GM12878 (cell line): ENCODE results near the gene TMC4. TPM values are rescaled to one million over a fixed set of nuclear protein-coding genes. Genes with fewer than 3 reads are reported as not detected.

ENCODE experiments used
- ATAC-seq: fragments of 200-7000 bp; cut with Tn5 transposase; 3 replicates; pipeline ENCODE4 v1.9.1; 2020; ENCODE audit warnings: mild to moderate bottlenecking, moderate library complexity
- BruUV-seq: library from RNA; stranded (reverse); fragments of 400-500 nt; replicated peaks from 2 replicates; lab custom pipeline; 2021; lab: Mats Ljungman, UMichigan
- CTCF ChIA-PET: fragments of 300-600 bp; sonication (Branson Sonifier 250); formaldehyde crosslinking; extraction: SDS; loops from one replicate; lab custom pipeline; 2021; ENCODE audit warnings: inconsistent platforms; lab: Yijun Ruan, JAX
- POLR2A ChIA-PET: fragments of 350-600 bp; formaldehyde crosslinking; extraction: SDS; loops from one replicate; lab custom pipeline; 2021; ENCODE audit warnings: inconsistent platforms; lab: Charles Lee
- RAD21 ChIA-PET: fragments of 300-600 bp; sonication (Branson Sonifier 250); formaldehyde crosslinking; loops from one replicate; lab custom pipeline; 2023; ENCODE audit warnings: antibody characterized with exemption; ENCODE audit not compliant: unreplicated experiment; lab: Charles Lee
- SMC1A ChIA-PET: fragments of 300-600 bp; sonication (Branson Sonifier 250); formaldehyde crosslinking; loops from one replicate; lab custom pipeline; 2023; ENCODE audit not compliant: unreplicated experiment, uncharacterized antibody; lab: Charles Lee
- DNase-seq: peaks from one replicate; pipeline ENCODE4 v3.0.0-alpha.2; 2011; ENCODE audit warnings: low read depth, low spot score
- FAIRE-seq: peaks from 3 replicates; lab custom pipeline; 2011; peaks lifted over from hg19 to GRCh38; lab: Jason Lieb, UNC
- H2AFZ ChIP-seq: 2 replicates; pipeline ENCODE4 v1.6.0; 2011; ENCODE audit warnings: low read depth, low read length, control low read depth; ENCODE audit not compliant: control insufficient read depth
- H3K27ac ChIP-seq: 2 replicates; pipeline ENCODE4 v1.5.1; 2011; ENCODE audit warnings: control low read depth; ENCODE audit not compliant: control insufficient read depth, insufficient read depth
- H3K27me3 ChIP-seq, 2 experiments: replicated peaks in 1 of 2; 2 replicates each; pipeline versions ENCODE4 v1.6.0 to v1.6.1; 2011; ENCODE audit warnings: low read length in 1 of 2; ENCODE audit not compliant: control insufficient read depth in 2 of 2, insufficient read depth in 2 of 2
- H3K36me3 ChIP-seq, 2 experiments: 2 replicates each; pipeline ENCODE4 v1.5.1; 2011; ENCODE audit warnings: low read length in 1 of 2; ENCODE audit not compliant: control insufficient read depth in 2 of 2, insufficient read depth in 2 of 2
- H3K4me1 ChIP-seq: 2 replicates; pipeline ENCODE4 v1.6.1; 2011; ENCODE audit warnings: mild to moderate bottlenecking, low read length, moderate library complexity, mixed read lengths; ENCODE audit not compliant: control insufficient read depth, insufficient read depth
- H3K4me2 ChIP-seq: 2 replicates; pipeline ENCODE4 v1.6.0; 2011; ENCODE audit warnings: control low read depth; ENCODE audit not compliant: control insufficient read depth, insufficient read depth
- H3K4me3 ChIP-seq: fragments of 200-600 bp; sonication (generic); 2 replicates; pipeline ENCODE4 v1.5.1; 2016
- H3K79me2 ChIP-seq: 2 replicates; pipeline ENCODE4 v1.6.0; 2011; ENCODE audit warnings: low read length; ENCODE audit not compliant: control insufficient read depth, insufficient read depth
- H3K9ac ChIP-seq: 2 replicates; pipeline ENCODE4 v1.8.0; 2011; ENCODE audit warnings: low read length, control low read depth, mixed read lengths; ENCODE audit not compliant: control insufficient read depth, insufficient read depth
- H3K9me3 ChIP-seq: replicated peaks from 3 replicates; pipeline ENCODE4 v1.5.1; 2011; ENCODE audit warnings: mild to moderate bottlenecking, low read length; ENCODE audit not compliant: control insufficient read depth, insufficient read depth
- H4K20me1 ChIP-seq: 2 replicates; pipeline ENCODE4 v1.6.0; 2011; ENCODE audit not compliant: control insufficient read depth, insufficient read depth
- ATF3 ChIP-seq: IDR thresholded peaks from 2 replicates; pipeline ENCODE4 v1.6.1; 2011; ENCODE audit warnings: low read depth, mild to moderate bottlenecking, low read length, moderate library complexity, borderline replicate concordance; ENCODE audit errors: extremely low read depth
- CREM ChIP-seq: IDR thresholded peaks from 2 replicates; pipeline ENCODE4 v1.6.1; 2014; ENCODE audit warnings: antibody characterized with exemption, low read depth
- FOXM1 ChIP-seq: IDR thresholded peaks from 2 replicates; pipeline ENCODE4 v1.6.1; 2012; ENCODE audit warnings: low read depth, mild to moderate bottlenecking, inconsistent platforms, low read length, moderate library complexity
- HCFC1 ChIP-seq: fragments of 150-350 bp; IDR thresholded peaks from 2 replicates; pipeline ENCODE4 v1.6.1; 2014; ENCODE audit warnings: low read length
- IKZF1 ChIP-seq: fragments of 450-650 bp; conservative IDR thresholded peaks from 2 replicates; pipeline ENCODE4 v1.6.1; 2017; ENCODE audit warnings: antibody characterized with exemption, mild to moderate bottlenecking
- NR2C1 ChIP-seq: fragments of 450-650 bp; IDR thresholded peaks from 2 replicates; pipeline ENCODE4 v1.6.1; 2017; ENCODE audit warnings: antibody characterized with exemption, mild to moderate bottlenecking, moderate library complexity
- PKNOX1 ChIP-seq: fragments of 450-650 bp; IDR thresholded peaks from 2 replicates; pipeline ENCODE4 v1.6.1; 2016; ENCODE audit warnings: mild to moderate bottlenecking
- SIX5 ChIP-seq: IDR thresholded peaks from 2 replicates; pipeline ENCODE4 v1.6.1; 2011; ENCODE audit warnings: mild to moderate bottlenecking, low read depth, low read length, moderate library complexity; ENCODE audit not compliant: severe bottlenecking
- TARDBP ChIP-seq: IDR thresholded peaks from 2 replicates; pipeline ENCODE4 v1.6.1; 2016; ENCODE audit warnings: borderline replicate concordance
- YY1 ChIP-seq: IDR thresholded peaks from 2 replicates; pipeline ENCODE4 v1.6.1; 2011; ENCODE audit warnings: low read depth, mild to moderate bottlenecking, low read length
- WGBS: methylation state at CpG from one replicate; pipeline ENCODE4 v1.1.6; 2016; ENCODE audit warnings: low lambda C conversion rate; ENCODE audit not compliant: insufficient replicate concordance, insufficient coverage; ENCODE audit errors: missing lambda C conversion rate; 5-methylcytosine and 5-hydroxymethylcytosine counted together
- in situ Hi-C: fragments of 300-500 bp; cut with MboI; formaldehyde crosslinking; loops from 9 replicates; pipeline ENCODE4 v1.14.3; 2018; ENCODE audit warnings: mixed read lengths
- intact Hi-C: fragments of 100-400 bp; cut with micrococcal nuclease; formaldehyde crosslinking; loops from one replicate; pipeline ENCODE4 v1.14.2; 2022; ENCODE audit not compliant: unreplicated experiment
- polyA plus RNA-seq, 11 experiments: library from polyadenylated mRNA; depleted of rRNA in 4 of 11; unstranded in 6 of 11; stranded (reverse) in 5 of 11; fragments of >200 nt; fragmentation: Nextera tagmentation in 4 of 11; fragmentation: Illumina TruSeq in 1 of 11; extraction: Ambion mirVana in 4 of 11; extraction: Trizol in 1 of 11; gene quantifications; 1 replicate in 1 of 11; 2 replicates in 10 of 11; pipeline versions ENCODE4 v1.2.1 to v1.2.3, GENCODE V29; 2011 to 2016; ENCODE audit warnings: inconsistent platforms in 2 of 11, missing spikeins in 2 of 11, low read depth in 1 of 11
- total RNA-seq, 4 experiments: library from RNA; depleted of rRNA in 3 of 4; stranded (reverse); fragments of >200 nt in 3 of 4; fragmentation: Illumina TruSeq in 1 of 4; extraction: Trizol in 1 of 4; gene quantifications; 2 replicates each; pipeline versions ENCODE4 v1.2.1 to v1.2.3, GENCODE V29; 2013 to 2021

Gene TMC4
- total and polyA plus RNA-seq, 10 of the 15 experiments (the other 5 are each of a cell fraction or from before 2014, with no cell fraction given) = 0.33 to 0.83 (median 0.74) TPM; not detected in 7

GRCh38 chr19:54178581-54179261, 5.8 kb upstream of the TMC4 start:
- FAIRE-seq (no peak), DNase-seq (no peak)
- CTCF ChIA-PET = interaction anchor here (1.4 kb wide), 1 partner anchor 11 kb away, joined by 3 read pairs; the partner anchor contains the start of gene MBOAT7
- Histone ChIP-seq H3K4me2 (no peak overlapping the region), H3K4me3 (no peak overlapping the region), H3K27me3 (no peaks in the 10 kb centered on the region)
- intact Hi-C loops = no loop called here
- POLR2A ChIA-PET = no interaction called here
- 0 out of 2 replicates have a peak, but pooled peaks have one; percentile 17 for TF ChIP-seq YY1
- TF ChIP-seq NR2C1 = 0 out of 2 replicates have a peak, but pooled peaks have one; percentile 11
- TF ChIP-seq CREM = peak; percentile 68; the same call in 1 of the 2 replicates
- TF ChIP-seq IKZF1 = peak; percentile 67
- no peak for TF ChIP-seq FOXM1
- peak; percentile 90 for TF ChIP-seq TARDBP
- TF ChIP-seq SIX5 = peak; percentile 96
- peak; percentile 95 for TF ChIP-seq HCFC1
- TF ChIP-seq PKNOX1 = no peak
- TF ChIP-seq ATF3 = peak; percentile 42; the same call in 1 of the 2 replicates
- TF ChIP-seq, all 136 proteins: peak for 8
- peak; percentile 90 for ATAC-seq
- TSS peak; percentile 50 for BruUV-seq
- SMC1A ChIA-PET = no interaction called here
- in situ Hi-C loops = no loop called here
- RAD21 ChIA-PET = no interaction called here
- H3K27ac ChIP-seq = no peak overlapping the region
- H3K4me1 ChIP-seq = no peaks in the 10 kb centered on the region
- no peak overlapping the region for H2AFZ ChIP-seq
- 76% methylated on average over 23 of the region's 23 CpGs for WGBS
- no peaks in the 10 kb centered on the region for H3K79me2 ChIP-seq
- no peaks in the 10 kb centered on the region for H3K9me3 ChIP-seq
- no peak overlapping the region for H3K9ac ChIP-seq
- H3K36me3 ChIP-seq = peaks cover 0 to 3% of the 10 kb centered on the region in 2 experiments; a peak in 1 of 4 replicates
- H4K20me1 ChIP-seq = no peaks in the 10 kb centered on the region
